Lower lobe of right lung (tissue), 2 donors: Measurements from ENCODE around the gene TFG. TPM values are rescaled to one million over a fixed set of nuclear protein-coding genes. Genes with fewer than 3 reads are reported as not detected.
"Not testable (repeated sequence)": the region's sequence is repeated elsewhere in the genome, so short reads cannot be mapped to it uniquely, and the experiment has no call there.

Experiments
- ATAC-seq, 2 donors: fragments of 200-7000 bp; cut with Tn5 transposase; one replicate each; pipeline ENCODE4 v1.9.1; 2020 to 2022; ENCODE audit warnings: mild to moderate bottlenecking in 2 of 2, moderate library complexity in 2 of 2
- DNase-seq: peaks from one replicate; pipeline ENCODE4 v3.0.0-alpha.2; 2020
- H3K27ac ChIP-seq: fragments of 200-600 bp; one replicate; pipeline ENCODE4 v1.8.0; 2022
- H3K27me3 ChIP-seq: fragments of 200-600 bp; one replicate; pipeline ENCODE4 v1.8.0; 2022; ENCODE audit warnings: low read depth
- H3K36me3 ChIP-seq: fragments of 200-600 bp; one replicate; pipeline ENCODE4 v1.8.0; 2022; ENCODE audit warnings: mild to moderate bottlenecking
- H3K4me1 ChIP-seq: fragments of 200-600 bp; one replicate; pipeline ENCODE4 v1.8.0; 2022
- H3K4me3 ChIP-seq: fragments of 200-600 bp; one replicate; pipeline ENCODE4 v1.8.0; 2022; ENCODE audit warnings: mild to moderate bottlenecking
- H3K9me3 ChIP-seq: fragments of 200-600 bp; one replicate; pipeline ENCODE4 v1.8.0; 2022
- intact Hi-C: fragments of 100-400 bp; cut with DNase I; formaldehyde crosslinking; loops from one replicate; pipeline ENCODE4 v1.11.0; 2022
- long read RNA-seq: library from polyadenylated mRNA; unstranded; transcript quantifications from one replicate; pipeline ENCODE4 v2.0.0, GENCODE V29; 2021
- total RNA-seq: library from RNA; stranded (reverse); fragmentation: NEBNext Ultra II Directional; extraction: Animal tissue kit (Norgen Biotek cat#: 25700); gene quantifications from one replicate; pipeline ENCODE4 v1.2.1, GENCODE V29; 2021
- TF ChIP-seq, protein P1 (sequence below): fragments of 200-600 bp; IDR thresholded peaks from one replicate; pipeline ENCODE4 v1.8.0; 2022; ENCODE audit warnings: antibody characterized with exemption, mild to moderate bottlenecking
- donor health status: DM: no; HTN: yes; CAD: no; lungs with severe emphysema.

TFG gene
- total RNA-seq, result 57.5 TPM
- long read RNA-seq, transcript TFG-201 (8 exons, 1,978 nt), result major isoform, 66 of 105 reads
- long read RNA-seq, transcript TFG-208 (8 exons, 1,696 nt), result minor isoform, 5 of 105 reads
- long read RNA-seq, transcript TFG-204 (8 exons, 1,783 nt), result minor isoform, 19 of 105 reads
- long read RNA-seq, partial matches to known transcripts, result 8 of 105 reads
- long read RNA-seq, other reads (novel, unspliced or antisense), result 7 of 105 reads

DNA sequence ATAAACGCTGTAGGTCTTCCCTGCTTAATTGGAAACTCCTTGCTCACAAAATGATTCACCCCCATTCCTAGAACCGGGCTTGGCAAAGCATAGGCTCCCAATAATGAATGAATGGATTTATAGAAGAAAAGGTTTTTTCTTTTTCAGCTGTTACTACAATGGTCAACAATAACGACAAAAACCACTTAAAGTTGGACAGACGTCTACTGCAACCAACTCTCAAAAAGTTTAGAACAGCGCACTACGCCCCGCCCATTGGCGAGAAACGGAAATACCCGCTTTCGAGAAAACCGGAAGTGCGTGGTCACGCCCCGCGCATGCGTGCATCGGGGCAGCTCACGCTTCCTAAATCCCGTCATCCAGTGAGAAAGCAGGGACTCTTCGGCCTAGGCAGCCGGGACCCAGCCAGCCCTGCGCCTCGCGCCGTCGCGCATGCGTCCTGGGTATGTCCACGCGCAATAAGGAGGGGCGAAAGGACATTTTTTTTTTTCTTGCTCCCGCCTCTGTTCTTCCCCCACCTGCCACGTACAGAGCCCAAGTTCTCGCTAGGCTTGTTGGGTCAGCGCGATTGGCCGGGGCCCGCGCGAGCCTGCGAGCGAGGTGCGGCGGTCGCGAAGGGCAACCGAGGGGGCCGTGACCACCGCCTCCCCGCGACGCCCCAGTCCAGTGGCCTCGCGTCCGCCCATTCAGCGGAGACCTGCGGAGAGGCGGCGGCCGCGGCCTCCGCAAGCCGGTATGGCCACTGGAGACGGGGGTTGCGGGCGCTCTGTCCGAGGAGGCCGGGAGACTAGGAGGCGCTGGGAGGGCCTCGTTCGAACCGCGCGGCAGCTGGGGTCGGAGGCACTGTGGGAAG is at the start of gene TFG:
Gene TFG (plus strand): TSS at position 506 of the 853 bp plus-strand sequence. CDS start 4,192 bp downstream, outside the sequence.
- ATAC-seq, result peak; percentile 98
- no peaks in the 10 kb centered on the region for H3K9me3 ChIP-seq
- peak; percentile 98 for DNase-seq
- intact Hi-C loops, result no loop called here
- H3K27ac ChIP-seq, result peak within 1 kb of the TSS; percentile 93
- H3K4me1 ChIP-seq, result peaks cover 29% of the 10 kb centered on the region
- TF ChIP-seq, protein P1, sequence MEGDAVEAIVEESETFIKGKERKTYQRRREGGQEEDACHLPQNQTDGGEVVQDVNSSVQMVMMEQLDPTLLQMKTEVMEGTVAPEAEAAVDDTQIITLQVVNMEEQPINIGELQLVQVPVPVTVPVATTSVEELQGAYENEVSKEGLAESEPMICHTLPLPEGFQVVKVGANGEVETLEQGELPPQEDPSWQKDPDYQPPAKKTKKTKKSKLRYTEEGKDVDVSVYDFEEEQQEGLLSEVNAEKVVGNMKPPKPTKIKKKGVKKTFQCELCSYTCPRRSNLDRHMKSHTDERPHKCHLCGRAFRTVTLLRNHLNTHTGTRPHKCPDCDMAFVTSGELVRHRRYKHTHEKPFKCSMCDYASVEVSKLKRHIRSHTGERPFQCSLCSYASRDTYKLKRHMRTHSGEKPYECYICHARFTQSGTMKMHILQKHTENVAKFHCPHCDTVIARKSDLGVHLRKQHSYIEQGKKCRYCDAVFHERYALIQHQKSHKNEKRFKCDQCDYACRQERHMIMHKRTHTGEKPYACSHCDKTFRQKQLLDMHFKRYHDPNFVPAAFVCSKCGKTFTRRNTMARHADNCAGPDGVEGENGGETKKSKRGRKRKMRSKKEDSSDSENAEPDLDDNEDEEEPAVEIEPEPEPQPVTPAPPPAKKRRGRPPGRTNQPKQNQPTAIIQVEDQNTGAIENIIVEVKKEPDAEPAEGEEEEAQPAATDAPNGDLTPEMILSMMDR, result no peak
- peaks cover 5% of the 10 kb centered on the region for H3K36me3 ChIP-seq
- no peaks in the 10 kb centered on the region for H3K27me3 ChIP-seq
- peak within 1 kb of the TSS; percentile 73 for H3K4me3 ChIP-seq

- intact Hi-C loops, result not testable (repeated sequence)
Observed at GRCh38 chr3:100661294-100661693, 48.0 kb upstream of the TFG start.

GRCh38 chr3:100662113-100662823 is 47.0 kb upstream of the TFG start:
- H3K36me3 ChIP-seq, result no peaks in the 10 kb centered on the region
- ATAC-seq, result no peak
- no peak for DNase-seq
- intact Hi-C loops, result no loop called here
- H3K27me3 ChIP-seq, result no peaks in the 10 kb centered on the region
- no peaks in the 10 kb centered on the region for H3K4me1 ChIP-seq
- no peaks in the 10 kb centered on the region for H3K9me3 ChIP-seq
- no peak overlapping the region for H3K4me3 ChIP-seq
- TF ChIP-seq, protein P1, result no peak
- no peak overlapping the region for H3K27ac ChIP-seq

More at GRCh38 chr3:100661294-100661693, 48.0 kb upstream of the TFG start:
- not testable (repeated sequence) for DNase-seq, H3K4me1 ChIP-seq, H3K4me3 ChIP-seq, H3K36me3 ChIP-seq, ATAC-seq, H3K27ac ChIP-seq, H3K27me3 ChIP-seq, H3K9me3 ChIP-seq

DNA sequence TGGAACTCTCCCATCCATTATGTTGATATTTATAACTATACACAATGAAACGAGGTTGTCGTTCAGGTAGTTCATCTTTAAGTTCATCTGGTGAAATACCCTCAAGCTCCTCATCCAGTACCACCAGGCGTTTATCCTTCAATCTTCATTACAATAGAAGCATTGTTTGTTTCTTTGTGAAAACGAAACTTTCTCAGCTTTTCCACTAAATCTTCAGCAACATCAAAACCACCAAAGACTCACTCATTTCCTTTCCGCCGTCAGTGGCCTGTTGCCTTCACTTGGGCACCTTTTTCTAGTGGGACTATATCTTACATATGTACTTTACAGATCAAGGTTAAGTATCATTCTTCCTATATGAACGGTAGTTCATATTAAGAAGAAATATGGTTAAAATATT is 44.1 kb upstream of the TFG start:
- H3K27me3 ChIP-seq, result no peaks in the 10 kb centered on the region
- no peaks in the 10 kb centered on the region for H3K9me3 ChIP-seq
- H3K27ac ChIP-seq, result no peak overlapping the region
- no peak for DNase-seq
- TF ChIP-seq, protein P1, result no peak
- H3K36me3 ChIP-seq, result no peaks in the 10 kb centered on the region
- H3K4me1 ChIP-seq, result no peaks in the 10 kb centered on the region
- intact Hi-C loops, result no loop called here
- H3K4me3 ChIP-seq, result no peak overlapping the region
- no peak for ATAC-seq

DNA sequence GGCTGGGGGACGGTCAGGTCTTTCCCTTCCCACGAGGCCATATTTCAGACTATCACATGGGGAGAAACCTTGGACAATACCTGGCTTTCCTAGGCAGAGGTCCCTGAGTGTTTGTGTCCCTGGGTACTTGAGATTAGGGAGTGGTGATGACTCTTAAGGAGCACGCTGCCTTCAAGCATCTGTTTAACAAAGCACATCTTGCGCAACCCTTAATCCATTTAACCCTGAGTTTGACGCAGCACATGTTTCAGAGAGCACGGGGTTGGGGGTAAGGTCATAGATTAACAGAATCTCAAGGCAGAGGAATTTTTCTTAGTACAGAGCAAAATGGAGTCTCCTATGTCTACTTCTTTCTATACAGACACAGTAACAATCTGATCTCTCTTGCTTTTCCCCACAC is 42.6 kb upstream of the TFG start:
- DNase-seq, H3K27me3 ChIP-seq, H3K27ac ChIP-seq, intact Hi-C loops, H3K36me3 ChIP-seq, H3K9me3 ChIP-seq, H3K4me3 ChIP-seq, ATAC-seq, H3K4me1 ChIP-seq: not testable (repeated sequence)

- H3K9me3 ChIP-seq, ATAC-seq, intact Hi-C loops, H3K27ac ChIP-seq, DNase-seq, H3K4me3 ChIP-seq, H3K36me3 ChIP-seq, H3K4me1 ChIP-seq, H3K27me3 ChIP-seq: not testable (repeated sequence)
Observed at GRCh38 chr3:100667316-100667715, 42.0 kb upstream of the TFG start.

DNA sequence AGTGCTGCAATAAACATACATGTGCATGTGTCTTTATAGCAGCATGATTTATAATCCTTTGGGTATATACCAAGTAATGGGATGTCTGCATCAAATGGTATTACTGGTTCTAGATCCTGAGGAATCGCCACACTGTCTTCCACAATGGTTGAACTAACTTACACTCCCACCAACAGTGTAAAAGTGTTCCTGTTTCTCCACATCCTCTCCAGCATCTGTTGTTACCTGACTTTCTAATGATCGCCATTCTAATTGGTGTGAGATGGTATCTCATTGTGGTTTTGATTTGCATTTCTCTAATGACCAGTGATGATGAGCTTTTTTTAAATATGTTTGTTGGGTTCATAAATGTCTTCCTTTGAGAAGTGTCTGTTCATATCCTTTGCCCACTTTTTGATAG is 38.3 kb upstream of the TFG start:
- H3K27me3 ChIP-seq, H3K27ac ChIP-seq, DNase-seq, H3K4me3 ChIP-seq, H3K4me1 ChIP-seq, H3K36me3 ChIP-seq, intact Hi-C loops, H3K9me3 ChIP-seq, ATAC-seq: not testable (repeated sequence)
